Common myeloid progenitor, CD34-positive (primary cell): ENCODE measurements around the gene CASP8AP2.
A peak's percentile ranks its signal among the peaks of the same experiment; 100 is the strongest.
"Not testable (repeated sequence)": the region's sequence is repeated elsewhere in the genome, so short reads cannot be mapped to it uniquely, and the experiment has no call there.

Experiments
- CTCF ChIA-PET: fragments of 350-600 bp; sonication (Branson Sonifier 250); formaldehyde crosslinking; loops from one replicate; lab custom pipeline; 2021; ENCODE audit warnings: antibody characterized with exemption; lab: Charles Lee
- POLR2A ChIA-PET: fragments of 350-600 bp; sonication (Branson Sonifier 250); formaldehyde crosslinking; loops from one replicate; lab custom pipeline; 2021; ENCODE audit warnings: antibody characterized with exemption; lab: Charles Lee
- DNase-seq, 3 donors: peaks; one replicate each; pipeline versions ENCODE4 v3.0.0 to v3.0.0-alpha.2; 2013
- H3K27ac ChIP-seq, 2 experiments: 1 replicate in 1 of 2; 2 replicates in 1 of 2; pipeline ENCODE4 v1.7.0; 2013; ENCODE audit warnings: inconsistent platforms in 2 of 2, low read length in 2 of 2, mild to moderate bottlenecking in 2 of 2, low read depth in 1 of 2, moderate library complexity in 1 of 2; ENCODE audit not compliant: severe bottlenecking in 2 of 2, insufficient read depth in 1 of 2, poor library complexity in 1 of 2
- H3K27me3 ChIP-seq, 5 experiments: replicated peaks in 2 of 5; 1 replicate in 3 of 5; 2 replicates in 2 of 5; pipeline versions ENCODE4 v1.6.1 to v1.7.0; 2013; ENCODE audit warnings: low read length in 4 of 5, mild to moderate bottlenecking in 2 of 5, moderate library complexity in 2 of 5, inconsistent platforms in 1 of 5; ENCODE audit not compliant: insufficient read depth in 5 of 5, control insufficient read depth in 4 of 5
- H3K36me3 ChIP-seq, 4 experiments: 1 replicate in 2 of 4; 2 replicates in 2 of 4; pipeline versions ENCODE4 v1.6.1 to v1.7.0; 2013; ENCODE audit warnings: low read length in 3 of 4, control low read depth in 1 of 4, mild to moderate bottlenecking in 1 of 4; ENCODE audit not compliant: control insufficient read depth in 4 of 4, insufficient read depth in 4 of 4
- H3K4me1 ChIP-seq, 4 experiments: 1 replicate in 3 of 4; 2 replicates in 1 of 4; pipeline versions ENCODE4 v1.6.1 to v1.7.1; 2013; ENCODE audit warnings: low read length in 3 of 4, mild to moderate bottlenecking in 3 of 4, control low read depth in 1 of 4, inconsistent platforms in 1 of 4, moderate library complexity in 1 of 4; ENCODE audit not compliant: control insufficient read depth in 4 of 4, insufficient read depth in 4 of 4; ENCODE audit errors: control extremely low read depth in 1 of 4
- H3K4me3 ChIP-seq, 7 experiments: 1 replicate in 4 of 7; 2 replicates in 3 of 7; pipeline versions ENCODE4 v1.5.1 to v1.7.0; 2013; ENCODE audit warnings: mild to moderate bottlenecking in 7 of 7, low read length in 6 of 7, moderate library complexity in 6 of 7, inconsistent platforms in 2 of 7, low read depth in 2 of 7, control low read depth in 1 of 7; ENCODE audit not compliant: insufficient read depth in 4 of 7, control insufficient read depth in 1 of 7; ENCODE audit errors: extremely low read depth in 1 of 7
- H3K9me3 ChIP-seq, 5 experiments: 1 replicate in 4 of 5; 2 replicates in 1 of 5; pipeline versions ENCODE4 v1.6.1 to v1.7.1; 2013; ENCODE audit warnings: low read length in 4 of 5, mild to moderate bottlenecking in 2 of 5, inconsistent platforms in 1 of 5, low read depth in 1 of 5, moderate library complexity in 1 of 5; ENCODE audit not compliant: control insufficient read depth in 4 of 5, insufficient read depth in 2 of 5; ENCODE audit errors: control extremely low read depth in 1 of 5
- WGBS: methylation state at CpG from one replicate; pipeline ENCODE4 v1.1.5; 2013; ENCODE audit not compliant: insufficient coverage; 5-methylcytosine and 5-hydroxymethylcytosine counted together

CASP8AP2 gene

GRCh38 chr6:89818977-89819335, 10.7 kb upstream of the CASP8AP2 start:
- CTCF ChIA-PET: interaction anchor here (0.5 to 2.7 kb wide), 5 partner anchors 10 to 53 kb away, joined by 3 to 16 read pairs (median 6); partner anchors contain the start of gene CASP8AP2
- 0% methylated on average over 8 of the region's 14 CpGs for WGBS

DNA sequence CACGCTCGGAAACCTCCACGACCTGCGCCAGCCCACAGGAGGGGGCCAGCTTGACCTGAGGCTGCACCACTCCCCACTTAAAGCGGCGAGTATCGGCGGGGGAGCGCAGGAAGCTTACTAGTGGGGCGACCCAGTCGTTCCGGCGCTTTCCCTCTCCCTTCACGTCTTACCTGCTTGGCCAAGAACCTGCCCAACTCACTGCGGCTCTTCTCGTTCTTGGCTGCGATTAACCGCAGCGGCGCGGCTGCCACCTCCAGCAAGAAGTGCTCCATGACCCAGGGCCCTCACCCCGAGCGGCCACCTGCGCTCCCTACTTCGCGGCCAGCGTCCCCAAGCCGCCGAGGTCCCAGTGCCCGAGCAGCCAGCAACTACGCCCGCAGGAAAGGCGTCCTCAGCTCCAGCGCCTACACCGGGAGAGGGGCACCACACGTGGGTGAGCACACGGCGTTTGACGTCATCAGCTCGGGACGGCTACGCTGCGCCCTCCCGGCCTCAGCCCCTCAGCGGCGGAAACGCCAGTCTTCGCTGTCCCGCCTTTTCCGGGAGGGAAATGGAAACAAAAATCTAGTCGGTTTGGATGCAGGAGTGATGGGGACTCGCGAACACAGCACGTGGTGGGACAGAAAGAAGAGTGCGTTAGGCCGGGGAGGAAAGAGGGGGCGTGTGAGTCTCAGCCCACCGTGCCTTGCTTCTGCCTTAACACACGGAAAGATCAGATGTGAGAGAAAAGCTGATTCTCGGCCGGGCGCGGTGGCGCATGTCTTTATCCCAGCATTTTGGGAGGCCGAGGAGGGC, 10.1 kb upstream of the CASP8AP2 start, which contains the start of gene MDN1:
Gene MDN1, minus strand, starts transcription at position 459 of the 795 bp plus-strand sequence. Its CDS starts 187 bp downstream, at position 272.
- Histone ChIP-seq H3K9me3 (no peaks in the 10 kb centered on the region), H3K27me3 (no peaks in the 10 kb centered on the region), H3K4me1 (peaks cover 7 to 23% (median 14%) of the 10 kb centered on the region in 4 experiments), H3K36me3 (peaks cover 0 to 7% (median 0%) of the 10 kb centered on the region in 4 experiments), H3K27ac (peak within 1 kb of the TSS; percentile 58 to 81), H3K4me3 (peak within 1 kb of the TSS; percentile 81 to 99 (median 93))
- POLR2A ChIA-PET: interaction anchor here (1.1 to 1.5 kb wide), 2 partner anchors 10 to 11 kb away, joined by 3 to 5 read pairs; no protein-coding TSS in a partner anchor
- WGBS: 0% methylated on average over 63 of the region's 65 CpGs
- CTCF ChIA-PET: interaction anchor here (0.5 to 2.7 kb wide), 8 partner anchors 9 to 121 kb away, joined by 3 to 16 read pairs (median 4); partner anchors contain the start of gene CASP8AP2
- peak; percentile 96 for DNase-seq

More at GRCh38 chr6:89818977-89819335, 10.7 kb upstream of the CASP8AP2 start:
- Histone ChIP-seq H3K27ac (peak overlapping the region; percentile 58 to 81), H3K9me3 (no peaks in the 10 kb centered on the region), H3K36me3 (peaks cover 0 to 7% (median 0%) of the 10 kb centered on the region in 4 experiments), H3K4me3 (peak overlapping the region; percentile 81 to 99 (median 93)), H3K27me3 (no peaks in the 10 kb centered on the region), H3K4me1 (peaks cover 7 to 23% (median 14%) of the 10 kb centered on the region in 4 experiments)
- POLR2A ChIA-PET: interaction anchor here (1.5 kb wide), 1 partner anchor 11 kb away, joined by 3 read pairs; no protein-coding TSS in a partner anchor
- DNase-seq: peak; percentile 58 to 77 (median 70)

DNA sequence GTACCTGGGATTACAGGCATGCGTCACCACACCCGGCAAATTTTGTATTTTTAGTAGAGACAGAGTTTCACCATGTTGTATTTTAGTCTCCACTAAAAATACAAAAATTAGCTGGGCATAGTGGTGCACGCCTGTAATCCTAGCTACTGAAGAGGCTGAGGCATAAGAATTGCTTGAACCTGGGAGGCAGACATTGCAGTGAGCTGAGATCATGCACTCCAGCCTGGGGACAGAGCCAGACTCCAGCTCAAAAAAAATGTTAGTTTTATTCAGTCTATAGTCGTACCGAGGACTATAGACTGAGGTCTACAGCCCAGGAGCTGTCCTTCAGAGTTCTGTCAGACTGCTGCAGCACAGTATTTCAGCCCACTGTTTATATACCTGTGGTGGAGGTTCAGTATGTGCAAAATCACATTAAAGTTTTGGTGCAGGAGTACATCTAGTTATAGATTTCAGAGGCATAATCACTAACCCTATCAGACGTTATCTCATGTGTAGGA, 3.6 kb upstream of the CASP8AP2 start:
- Histone ChIP-seq H3K9me3 (no peaks in the 10 kb centered on the region), H3K4me3 (no peak overlapping the region), H3K36me3 (peaks cover 0 to under 1% (median 0%) of the 10 kb centered on the region in 4 experiments), H3K27ac (no peak overlapping the region), H3K27me3 (no peaks in the 10 kb centered on the region), H3K4me1 (peaks cover 7 to 17% (median 9%) of the 10 kb centered on the region in 4 experiments)
- no peak for DNase-seq
- ChIA-PET POLR2A (no interaction called here), CTCF (no interaction called here)
- WGBS: no CpG with 5 or more reads among the region's 6 CpGs

- Histone ChIP-seq H3K27ac (peak overlapping the region; percentile 79 to 89), H3K36me3 (peaks cover 0 to 11% (median 4%) of the 10 kb centered on the region in 4 experiments), H3K4me3 (peak overlapping the region; percentile 77 to 99 (median 96)), H3K4me1 (peaks cover 7 to 21% (median 9%) of the 10 kb centered on the region in 4 experiments)
- H3K9me3 ChIP-seq, DNase-seq, H3K27me3 ChIP-seq: not testable (repeated sequence)
- 64% methylated on average over 11 of the region's 13 CpGs for WGBS
- ChIA-PET CTCF (interaction anchor here (0.9 to 2.2 kb wide), 3 partner anchors 9 to 35 kb away, joined by 3 to 14 read pairs (median 3); partner anchors contain the start of gene MDN1), POLR2A (interaction anchor here (1.0 kb wide), 1 partner anchor 9 kb away, joined by 5 read pairs; the partner anchor contains the start of gene MDN1)
Measured at GRCh38 chr6:89828475-89828987, 1.1 kb upstream of the CASP8AP2 start.

- Histone ChIP-seq H3K4me1 (peaks cover 7 to 21% (median 9%) of the 10 kb centered on the region in 4 experiments), H3K27me3 (no peaks in the 10 kb centered on the region), H3K4me3 (peak overlapping the region; percentile 77 to 99 (median 96)), H3K36me3 (peaks cover 0 to 12% (median 5%) of the 10 kb centered on the region in 4 experiments), H3K27ac (peak overlapping the region; percentile 79 to 89), H3K9me3 (no peaks in the 10 kb centered on the region)
- WGBS: 2% methylated on average over 13 of the region's 18 CpGs
- POLR2A ChIA-PET: interaction anchor here (1.0 kb wide), 1 partner anchor 9 kb away, joined by 5 read pairs; the partner anchor contains the start of gene MDN1
- DNase-seq: peak in 1 of 3 donors; percentile 60
- CTCF ChIA-PET: interaction anchor here (0.9 to 2.2 kb wide), 3 partner anchors 9 to 36 kb away, joined by 3 to 14 read pairs (median 3); partner anchors contain the start of gene MDN1
Measured at GRCh38 chr6:89828988-89829471, 650 bp upstream of the CASP8AP2 start.

DNA sequence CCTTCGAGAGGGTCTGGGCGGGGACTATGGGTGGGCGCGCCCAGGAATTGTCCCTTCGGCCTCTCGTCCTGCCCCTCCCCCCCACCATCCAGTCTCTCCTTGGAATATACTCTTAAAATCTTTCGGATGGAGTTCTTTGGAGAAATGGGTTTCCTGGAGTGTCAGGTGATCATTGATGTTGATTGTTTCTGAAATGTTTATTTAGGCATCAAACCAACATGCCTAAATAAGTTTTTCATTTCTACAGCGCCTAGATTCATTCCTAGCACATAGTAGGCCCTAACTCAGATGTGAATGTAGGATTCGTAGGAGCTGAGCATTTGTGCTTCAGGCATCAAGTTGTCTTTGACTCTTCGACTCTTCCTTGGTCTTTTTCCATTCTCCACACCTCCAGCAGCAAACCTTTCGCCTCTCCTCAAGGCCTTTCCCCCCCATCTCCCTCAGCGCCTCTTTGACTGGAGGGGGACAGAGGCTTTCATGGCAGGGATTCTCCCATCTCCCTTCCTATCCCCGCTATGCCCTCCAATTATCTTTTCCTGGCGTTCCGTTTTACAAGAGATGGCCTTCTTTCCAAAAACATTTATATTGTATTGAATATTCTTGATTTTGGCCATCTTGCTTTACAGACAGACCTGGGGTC, 610 bp downstream of the CASP8AP2 start:
- peak in 1 of 3 donors; percentile 4 for DNase-seq
- H3K27ac ChIP-seq: peak overlapping the region; percentile 46 to 79
- peak overlapping the region; percentile 86 to 98 (median 95) for H3K4me3 ChIP-seq
- no peaks in the 10 kb centered on the region for H3K27me3 ChIP-seq
- peaks cover 0 to 14% (median 6%) of the 10 kb centered on the region in 4 experiments for H3K36me3 ChIP-seq
- no peaks in the 10 kb centered on the region for H3K9me3 ChIP-seq
- peaks cover 7 to 21% (median 9%) of the 10 kb centered on the region in 4 experiments for H3K4me1 ChIP-seq
- ChIA-PET CTCF (no interaction called here), POLR2A (no interaction called here)
- WGBS: 50% methylated on average over 2 of the region's 15 CpGs
